ENCODE data around the gene PDS5B. TPM values are rescaled to one million over a fixed set of nuclear protein-coding genes. Genes with fewer than 3 reads are reported as not detected.
"Not testable (repeated sequence)": the region's sequence is repeated elsewhere in the genome, so short reads cannot be mapped to it uniquely, and the experiment has no call there.

The PDS5B gene
- total RNA-seq, 1 experiment from 2014 or later, result 44.3 TPM

DNA sequence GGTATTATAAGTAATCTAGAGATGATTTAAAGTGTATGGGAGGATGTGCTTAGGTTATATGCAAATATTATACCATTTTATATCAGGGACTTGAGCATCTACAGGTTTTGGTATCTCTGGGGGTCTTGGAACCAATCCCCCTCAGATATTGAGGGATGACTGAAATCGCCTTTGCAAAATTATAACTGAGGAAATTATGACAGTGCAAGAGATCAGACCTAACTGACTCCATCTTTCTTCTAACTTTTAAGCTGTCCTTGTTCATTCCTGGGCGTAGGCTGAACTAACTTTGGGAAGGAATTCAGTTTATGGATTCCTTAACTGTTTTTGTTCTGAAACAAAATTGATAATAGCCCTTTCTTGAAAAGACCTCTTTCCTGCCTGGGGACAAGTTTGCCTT, 239.2 kb downstream of the PDS5B start (continued):
- TF ChIP-seq, protein P1, sequence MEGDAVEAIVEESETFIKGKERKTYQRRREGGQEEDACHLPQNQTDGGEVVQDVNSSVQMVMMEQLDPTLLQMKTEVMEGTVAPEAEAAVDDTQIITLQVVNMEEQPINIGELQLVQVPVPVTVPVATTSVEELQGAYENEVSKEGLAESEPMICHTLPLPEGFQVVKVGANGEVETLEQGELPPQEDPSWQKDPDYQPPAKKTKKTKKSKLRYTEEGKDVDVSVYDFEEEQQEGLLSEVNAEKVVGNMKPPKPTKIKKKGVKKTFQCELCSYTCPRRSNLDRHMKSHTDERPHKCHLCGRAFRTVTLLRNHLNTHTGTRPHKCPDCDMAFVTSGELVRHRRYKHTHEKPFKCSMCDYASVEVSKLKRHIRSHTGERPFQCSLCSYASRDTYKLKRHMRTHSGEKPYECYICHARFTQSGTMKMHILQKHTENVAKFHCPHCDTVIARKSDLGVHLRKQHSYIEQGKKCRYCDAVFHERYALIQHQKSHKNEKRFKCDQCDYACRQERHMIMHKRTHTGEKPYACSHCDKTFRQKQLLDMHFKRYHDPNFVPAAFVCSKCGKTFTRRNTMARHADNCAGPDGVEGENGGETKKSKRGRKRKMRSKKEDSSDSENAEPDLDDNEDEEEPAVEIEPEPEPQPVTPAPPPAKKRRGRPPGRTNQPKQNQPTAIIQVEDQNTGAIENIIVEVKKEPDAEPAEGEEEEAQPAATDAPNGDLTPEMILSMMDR (IDR thresholded peaks at IDR 0.05), result no peak
- TF ChIP-seq, protein P2, sequence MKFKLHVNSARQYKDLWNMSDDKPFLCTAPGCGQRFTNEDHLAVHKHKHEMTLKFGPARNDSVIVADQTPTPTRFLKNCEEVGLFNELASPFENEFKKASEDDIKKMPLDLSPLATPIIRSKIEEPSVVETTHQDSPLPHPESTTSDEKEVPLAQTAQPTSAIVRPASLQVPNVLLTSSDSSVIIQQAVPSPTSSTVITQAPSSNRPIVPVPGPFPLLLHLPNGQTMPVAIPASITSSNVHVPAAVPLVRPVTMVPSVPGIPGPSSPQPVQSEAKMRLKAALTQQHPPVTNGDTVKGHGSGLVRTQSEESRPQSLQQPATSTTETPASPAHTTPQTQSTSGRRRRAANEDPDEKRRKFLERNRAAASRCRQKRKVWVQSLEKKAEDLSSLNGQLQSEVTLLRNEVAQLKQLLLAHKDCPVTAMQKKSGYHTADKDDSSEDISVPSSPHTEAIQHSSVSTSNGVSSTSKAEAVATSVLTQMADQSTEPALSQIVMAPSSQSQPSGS (CRISPR knock-in tag; IDR thresholded peaks at IDR 0.05; ENCODE audit: borderline replicate concordance, low read depth), result no peak
- TF ChIP-seq ZNF232 (CRISPR knock-in tag; IDR thresholded peaks at IDR 0.05), result no peak
- TF ChIP-seq FOXP4 (CRISPR knock-in tag; IDR thresholded peaks at IDR 0.05), result no peak
- no peak for TF ChIP-seq MXD4 (CRISPR knock-in tag; IDR thresholded peaks at IDR 0.05; ENCODE audit: borderline replicate concordance)

DNA sequence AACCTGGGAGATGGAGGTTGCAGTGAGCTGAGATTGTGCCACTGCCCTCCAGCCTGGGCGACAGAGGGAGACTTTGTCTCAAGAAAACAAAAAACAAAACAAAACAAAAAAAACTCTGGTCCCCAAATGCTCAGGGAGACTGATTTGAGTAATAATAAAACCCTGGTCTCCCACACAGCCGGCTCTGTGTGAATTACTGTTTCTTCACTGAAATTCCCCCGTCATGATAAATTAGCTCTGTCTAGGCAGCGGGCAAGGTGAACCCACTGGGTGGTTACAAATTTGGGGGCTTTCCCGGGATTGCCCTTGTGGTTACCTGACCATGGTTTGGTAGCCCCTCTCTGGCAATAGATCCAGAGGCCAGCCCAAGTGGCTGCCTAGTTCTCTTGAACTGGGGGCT, 240.1 kb downstream of the PDS5B start:
- H3K27ac Mint-ChIP-seq; H3K4me3 Mint-ChIP-seq; ATAC-seq; H3K9me3 Mint-ChIP-seq; DNase-seq (ENCODE audit: low spot score); POLR2A ChIA-PET; H3K36me3 Mint-ChIP-seq; H3K27me3 Mint-ChIP-seq (ENCODE audit: low read depth); CTCF ChIA-PET: not testable (repeated sequence)
- H3K4me1 Mint-ChIP-seq, result peaks cover 21% of the 10 kb centered on the region

Other genes with a start within 250 kb of the PDS5B start
- gene N4BP2L1, start 158.3 kb upstream of the PDS5B start, total RNA-seq (2021), result 3.8 to 5.3 TPM (median 3.8 TPM) in 3 replicates
- 68.9 to 78.3 TPM (median 72.9 TPM) in 3 replicates for gene N4BP2L2, start 47.7 kb upstream of the PDS5B start, total RNA-seq (2021)